Uterus (tissue), 2 donors: Measurements from ENCODE around the gene SERPINA7.

Experiments used
- POLR2A ChIP-seq, 2 donors: fragments of 450-650 bp; IDR thresholded peaks; one replicate each; pipeline ENCODE4 v1.6.1; 2016; ENCODE audit warnings: antibody characterized with exemption in 2 of 2, mild to moderate bottlenecking in 1 of 2, moderate library complexity in 1 of 2
- TF ChIP-seq, protein P1 (sequence below), 4 experiments: fragments of 200-600 bp in 2 of 4; fragments of 450-650 bp in 2 of 4; sonication (generic) in 2 of 4; IDR thresholded peaks; one replicate each; pipeline ENCODE4 v1.5.1; 2016 to 2019; ENCODE audit warnings: antibody characterized with exemption in 4 of 4, mild to moderate bottlenecking in 2 of 4, moderate library complexity in 1 of 4

DNA sequence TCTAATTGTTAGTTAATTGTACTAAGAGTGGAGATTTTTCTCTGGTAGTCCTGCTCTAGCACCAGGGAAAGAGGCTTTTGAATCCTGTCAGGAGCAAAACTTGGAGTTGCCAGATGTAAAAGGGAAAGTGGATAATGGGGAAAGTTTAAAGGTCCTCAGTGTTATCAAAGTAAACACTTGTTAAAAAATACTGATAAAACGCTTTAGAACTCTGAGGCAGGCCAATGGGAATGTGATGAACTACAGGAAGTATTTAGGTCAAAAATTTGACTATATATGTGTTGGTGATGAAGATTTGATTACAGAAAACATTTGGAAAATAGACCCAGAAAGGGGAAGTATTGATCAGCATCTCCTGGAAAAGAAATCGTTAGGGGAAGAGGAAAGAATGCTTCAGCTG, 32.8 kb downstream of the SERPINA7 start:
- TF ChIP-seq, protein P1, sequence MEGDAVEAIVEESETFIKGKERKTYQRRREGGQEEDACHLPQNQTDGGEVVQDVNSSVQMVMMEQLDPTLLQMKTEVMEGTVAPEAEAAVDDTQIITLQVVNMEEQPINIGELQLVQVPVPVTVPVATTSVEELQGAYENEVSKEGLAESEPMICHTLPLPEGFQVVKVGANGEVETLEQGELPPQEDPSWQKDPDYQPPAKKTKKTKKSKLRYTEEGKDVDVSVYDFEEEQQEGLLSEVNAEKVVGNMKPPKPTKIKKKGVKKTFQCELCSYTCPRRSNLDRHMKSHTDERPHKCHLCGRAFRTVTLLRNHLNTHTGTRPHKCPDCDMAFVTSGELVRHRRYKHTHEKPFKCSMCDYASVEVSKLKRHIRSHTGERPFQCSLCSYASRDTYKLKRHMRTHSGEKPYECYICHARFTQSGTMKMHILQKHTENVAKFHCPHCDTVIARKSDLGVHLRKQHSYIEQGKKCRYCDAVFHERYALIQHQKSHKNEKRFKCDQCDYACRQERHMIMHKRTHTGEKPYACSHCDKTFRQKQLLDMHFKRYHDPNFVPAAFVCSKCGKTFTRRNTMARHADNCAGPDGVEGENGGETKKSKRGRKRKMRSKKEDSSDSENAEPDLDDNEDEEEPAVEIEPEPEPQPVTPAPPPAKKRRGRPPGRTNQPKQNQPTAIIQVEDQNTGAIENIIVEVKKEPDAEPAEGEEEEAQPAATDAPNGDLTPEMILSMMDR (IDR thresholded peaks at IDR 0.05) = no peak
- TF ChIP-seq POLR2A (IDR thresholded peaks at IDR 0.05) = no peak
